ENCODE measurements around the gene PTPRK.

Gene PTPRK

DNA sequence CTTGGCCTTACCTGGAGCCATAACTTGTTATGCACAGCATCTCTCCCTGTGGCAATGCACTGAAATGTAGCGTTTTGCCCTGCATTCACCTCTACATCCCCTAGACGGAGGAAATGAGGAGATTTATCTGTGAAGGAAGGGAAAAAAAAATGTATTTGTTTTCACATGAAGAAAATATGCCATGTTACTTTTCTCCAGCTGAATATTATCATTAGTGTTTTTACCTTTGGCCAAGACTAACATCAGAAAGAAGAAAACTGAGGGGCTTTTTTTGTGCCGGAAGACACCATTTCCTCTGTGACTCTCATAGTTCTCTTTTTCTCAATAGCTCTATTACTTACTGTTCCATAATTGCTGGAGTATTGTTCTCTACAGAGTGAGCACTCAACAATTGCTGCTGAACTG is 280.4 kb downstream of the PTPRK start:
- no peak for DNase-seq

DNA sequence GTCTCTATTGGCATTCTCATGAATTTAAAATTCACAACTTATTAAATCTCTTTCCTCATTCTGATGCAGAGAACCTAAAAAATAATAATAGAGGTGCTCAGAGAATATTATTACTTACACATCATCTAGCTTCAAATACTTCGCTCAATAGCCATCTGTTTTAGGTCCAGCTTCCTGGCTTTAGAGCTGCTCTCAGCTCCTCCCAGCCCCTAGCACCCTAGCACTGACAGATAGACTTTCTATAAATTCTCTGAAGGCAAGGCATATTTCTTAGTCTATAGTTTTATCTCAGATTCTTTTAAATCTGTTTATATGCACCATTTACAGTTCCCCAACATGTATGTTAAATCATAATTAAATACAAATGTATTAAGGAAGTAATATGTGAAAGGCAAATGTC is 281.3 kb downstream of the PTPRK start:
- DNase-seq = no peak

DNA sequence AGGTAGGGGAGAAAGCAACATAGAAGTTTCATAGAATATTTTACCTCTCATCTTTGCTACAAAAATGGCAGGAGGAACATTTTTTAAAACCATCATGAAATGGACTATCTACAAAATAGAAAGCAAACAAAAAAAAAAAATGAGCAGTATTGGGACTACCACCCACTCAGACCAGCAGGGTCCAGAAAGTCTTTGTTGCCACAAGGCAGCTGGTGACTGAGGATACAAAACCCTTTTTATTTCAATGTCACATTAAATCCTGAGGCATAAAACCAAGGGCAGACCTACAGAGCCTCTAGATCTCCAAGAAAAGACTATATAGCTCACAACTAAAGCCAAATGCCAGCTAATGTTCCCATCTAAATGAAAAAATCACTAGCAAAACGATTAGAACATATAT is 282.2 kb downstream of the PTPRK start:
- no peak for DNase-seq

DNA sequence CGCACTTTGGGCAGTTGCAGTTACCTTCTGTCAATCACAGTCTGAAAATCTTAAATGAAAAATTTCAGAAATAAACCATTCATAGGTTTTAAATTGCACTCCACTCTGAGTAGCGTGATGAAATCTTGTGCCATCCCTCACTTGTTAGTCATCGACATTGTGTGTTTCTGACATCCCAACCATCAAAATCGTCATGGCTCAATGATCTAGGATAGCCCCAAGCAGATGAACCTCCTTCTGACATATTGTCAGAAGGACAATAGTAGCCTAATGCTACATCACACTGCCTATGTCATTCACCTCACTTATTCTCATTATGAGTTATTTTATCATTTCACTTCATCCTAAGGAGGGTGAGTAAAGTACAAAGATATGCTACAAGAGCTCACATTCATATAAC is 284.8 kb downstream of the PTPRK start:
- no peak for DNase-seq

DNA sequence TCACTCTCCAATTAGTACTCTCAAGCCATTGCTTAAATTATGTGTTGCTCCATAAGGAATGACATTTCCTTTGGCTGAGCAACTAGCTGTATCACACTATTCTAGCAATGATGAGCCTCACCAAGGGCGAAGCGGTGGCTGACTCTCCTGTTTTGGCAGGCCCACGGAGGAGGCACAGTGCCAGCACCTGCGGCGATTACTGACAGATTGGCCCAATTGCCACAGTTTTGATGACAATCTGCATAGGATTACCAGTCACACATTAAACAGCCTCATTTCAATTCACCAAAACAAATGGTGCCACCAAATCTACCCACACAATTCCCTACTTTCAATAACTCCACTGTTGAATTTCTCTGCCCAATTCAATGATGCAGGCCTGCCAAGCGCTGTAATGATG is 286.9 kb downstream of the PTPRK start:
- no peak for DNase-seq

DNA sequence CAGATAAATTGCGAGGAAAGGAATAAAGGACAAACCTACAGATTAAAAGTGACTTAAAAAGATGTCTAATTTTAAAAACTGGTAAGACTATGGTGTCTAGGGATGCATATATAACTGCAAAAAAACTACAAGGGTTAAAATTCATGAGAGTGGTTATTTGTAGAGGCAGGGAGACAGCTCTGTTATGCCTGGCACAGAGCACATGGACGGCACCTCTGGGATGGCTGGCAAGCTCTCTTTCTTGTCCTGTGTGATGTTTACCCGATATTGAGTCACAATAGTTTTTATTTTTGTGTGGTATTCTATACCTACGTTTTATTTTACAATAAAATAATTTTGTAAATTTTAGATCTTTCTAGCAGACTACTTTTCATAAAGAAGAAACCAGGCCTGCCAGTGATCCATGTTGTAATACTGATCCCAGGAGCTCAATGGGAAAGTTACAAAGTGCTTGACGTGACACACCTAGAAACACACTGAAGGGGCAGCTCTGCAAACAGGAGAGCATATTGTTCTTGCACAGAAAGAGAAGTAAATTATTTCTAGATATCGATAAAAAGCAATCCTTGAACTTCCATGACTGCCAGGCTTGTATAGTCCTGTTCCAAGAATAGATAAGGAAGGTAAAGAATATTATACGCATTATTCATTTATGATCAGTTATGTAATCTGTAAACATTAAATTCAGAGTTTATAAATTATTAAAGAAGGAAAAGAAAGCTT is 290.0 kb downstream of the PTPRK start:
- DNase-seq = no peak

DNA sequence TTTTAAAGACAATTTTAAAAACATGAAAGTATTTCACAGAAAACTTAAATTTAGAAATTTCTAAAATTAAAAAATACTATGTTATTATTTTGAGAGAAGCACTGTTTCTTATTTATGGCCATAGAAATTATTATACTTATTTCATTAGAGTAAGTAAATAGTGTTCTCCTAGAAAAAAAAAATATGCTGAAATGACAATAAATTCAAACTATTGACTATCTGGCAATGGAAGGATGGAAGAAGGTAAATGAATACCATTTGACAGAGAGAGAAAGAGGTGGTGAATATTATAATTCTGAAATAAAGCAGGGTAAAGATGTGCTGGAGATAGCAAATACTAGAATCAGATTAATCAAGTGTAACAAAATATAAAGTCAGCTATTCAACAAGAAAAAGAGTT is 294.8 kb downstream of the PTPRK start:
- no peak for DNase-seq

DNA sequence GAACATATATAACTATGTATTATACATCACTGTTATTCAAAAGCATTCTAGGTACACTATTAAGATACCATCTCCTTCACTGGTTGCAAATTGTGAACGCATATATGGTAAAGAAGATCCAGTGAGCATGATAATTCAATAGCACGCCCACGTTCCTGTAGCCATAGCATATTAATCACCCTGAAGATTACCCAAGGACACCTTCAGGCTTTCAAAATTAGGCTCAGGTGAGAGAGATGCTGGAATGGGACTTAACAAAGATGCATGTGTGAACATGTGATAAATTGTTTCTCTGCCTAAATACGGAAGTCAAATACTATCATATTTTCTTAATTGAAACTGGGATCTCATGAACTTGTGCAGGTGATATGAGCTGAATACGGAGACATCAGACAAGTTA is 303.5 kb downstream of the PTPRK start:
- no peak for DNase-seq

DNA sequence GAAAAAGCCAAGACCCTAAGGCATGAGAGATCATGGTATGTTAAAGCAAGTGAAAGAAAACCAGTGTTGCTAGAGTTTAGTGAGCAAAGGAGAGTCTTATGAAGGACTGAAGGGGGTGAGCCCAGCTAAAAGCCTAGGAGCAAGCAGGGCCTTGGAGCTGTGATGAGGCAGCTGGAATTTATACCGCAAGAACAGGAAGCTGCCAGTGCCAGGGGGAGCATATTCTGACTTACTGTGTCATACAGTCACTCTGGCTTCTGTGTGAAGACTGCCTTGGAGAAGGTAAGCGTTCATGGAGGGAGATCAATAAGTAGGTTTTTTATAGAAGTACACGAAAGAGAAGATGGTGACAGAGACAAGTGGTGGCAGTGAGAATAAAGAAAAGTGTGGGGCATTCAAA is 310.6 kb downstream of the PTPRK start:
- DNase-seq = no peak

DNA sequence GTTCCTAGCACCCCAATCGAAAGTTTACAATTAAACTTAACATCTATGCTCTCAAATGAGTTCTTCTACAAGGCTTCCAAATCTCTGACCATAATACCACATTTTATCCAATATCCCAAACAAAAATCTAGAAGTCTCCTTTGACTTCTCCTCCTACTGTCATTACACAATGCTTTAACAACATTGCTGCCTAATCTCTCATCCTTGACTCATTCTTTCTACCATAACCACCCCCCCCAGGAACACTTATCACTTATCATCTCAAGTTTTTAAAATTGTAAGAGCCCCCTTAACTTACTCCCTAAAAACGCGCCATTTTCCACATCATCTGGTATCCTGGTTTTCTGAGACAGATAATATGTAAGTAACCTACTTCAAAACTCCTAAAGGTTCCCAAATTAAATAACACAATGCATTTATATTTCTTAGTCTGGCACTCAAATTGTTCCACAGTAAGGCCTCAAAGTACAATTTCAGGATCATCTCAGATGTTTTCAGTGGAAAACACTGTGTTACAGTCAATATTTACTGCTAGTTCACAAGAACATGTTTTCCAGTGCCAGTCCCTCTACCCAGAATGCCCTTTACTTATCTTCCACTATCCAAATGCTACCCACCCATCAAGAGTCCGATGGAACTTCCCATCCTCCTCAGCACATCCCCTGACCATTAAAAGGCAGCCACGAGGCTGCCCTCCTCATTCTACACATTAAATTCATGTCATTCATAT is 311.4 kb downstream of the PTPRK start:
- no peak for DNase-seq

DNA sequence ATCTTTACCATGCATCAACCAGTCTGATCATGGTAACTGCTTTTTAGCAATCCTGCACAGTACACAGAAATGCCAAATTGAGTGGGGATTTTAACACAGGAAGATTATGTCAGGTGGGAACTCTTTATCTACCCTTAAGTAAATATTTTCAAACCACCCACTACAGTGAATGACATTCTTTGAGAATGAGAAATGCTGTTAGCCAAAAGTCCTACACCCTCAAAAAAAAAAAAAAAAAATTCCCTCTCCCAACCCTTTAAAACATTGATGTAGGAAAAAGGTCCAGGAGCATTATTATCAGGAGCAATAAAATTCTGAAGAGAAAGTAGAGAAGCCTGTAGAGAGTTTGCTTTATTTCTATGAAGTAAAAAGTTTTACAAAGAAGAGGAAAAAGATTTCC is 312.3 kb downstream of the PTPRK start:
- DNase-seq = no peak

DNA sequence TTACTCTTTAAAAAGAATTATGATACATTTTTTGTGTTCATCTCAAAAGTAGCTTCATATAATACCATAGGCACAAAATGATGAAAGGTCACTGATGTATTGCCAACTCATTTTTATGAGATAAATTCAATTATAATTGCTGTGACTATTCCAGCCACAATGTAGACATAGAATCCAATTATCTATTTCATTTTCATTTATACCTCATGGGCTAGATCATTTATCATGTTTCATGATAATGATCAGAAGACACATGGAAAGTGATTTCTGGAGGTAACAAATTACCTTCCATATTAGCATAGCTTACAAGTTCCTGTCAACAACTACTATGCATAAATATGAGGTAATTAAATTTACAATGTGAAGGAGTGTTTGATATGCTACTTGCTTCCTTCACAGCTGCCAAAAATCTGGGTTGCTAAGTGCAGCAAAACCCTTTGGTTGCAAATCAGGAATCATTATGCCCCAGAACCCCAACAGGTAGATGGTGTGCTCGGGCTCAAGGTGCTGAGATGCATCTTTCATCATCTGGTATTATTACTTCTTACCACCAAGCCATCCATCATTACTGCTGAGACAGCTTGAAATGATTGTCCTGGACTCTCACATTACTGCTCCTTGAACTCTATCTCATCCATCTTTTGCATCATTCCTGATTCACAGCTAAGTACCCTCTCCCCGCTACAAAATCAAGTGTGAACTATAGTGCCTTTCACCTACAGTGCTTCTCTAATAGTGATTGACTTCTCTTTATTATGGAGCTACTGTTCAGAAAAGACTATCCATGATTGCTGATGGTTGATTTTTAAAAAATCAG is 313.6 kb downstream of the PTPRK start:
- no peak for DNase-seq

DNA sequence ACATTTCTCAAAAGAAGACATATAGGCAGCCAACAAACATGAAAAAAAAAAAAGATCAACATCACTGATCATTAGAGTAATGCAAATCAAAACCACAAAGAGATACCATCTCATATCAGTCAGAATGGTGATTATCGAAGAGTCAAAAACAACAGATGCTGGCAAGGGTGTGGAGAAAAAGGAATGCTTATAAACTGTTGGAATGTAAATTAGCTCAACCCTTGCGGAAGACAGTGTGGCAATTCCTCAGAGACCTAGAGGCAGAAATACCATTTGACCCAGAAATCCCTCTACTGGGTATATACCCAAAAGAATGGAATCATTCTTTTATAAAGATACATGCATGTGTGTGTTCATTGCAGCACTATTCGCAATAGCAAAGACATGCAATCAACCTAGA is 315.8 kb downstream of the PTPRK start:
- DNase-seq = no peak

DNA sequence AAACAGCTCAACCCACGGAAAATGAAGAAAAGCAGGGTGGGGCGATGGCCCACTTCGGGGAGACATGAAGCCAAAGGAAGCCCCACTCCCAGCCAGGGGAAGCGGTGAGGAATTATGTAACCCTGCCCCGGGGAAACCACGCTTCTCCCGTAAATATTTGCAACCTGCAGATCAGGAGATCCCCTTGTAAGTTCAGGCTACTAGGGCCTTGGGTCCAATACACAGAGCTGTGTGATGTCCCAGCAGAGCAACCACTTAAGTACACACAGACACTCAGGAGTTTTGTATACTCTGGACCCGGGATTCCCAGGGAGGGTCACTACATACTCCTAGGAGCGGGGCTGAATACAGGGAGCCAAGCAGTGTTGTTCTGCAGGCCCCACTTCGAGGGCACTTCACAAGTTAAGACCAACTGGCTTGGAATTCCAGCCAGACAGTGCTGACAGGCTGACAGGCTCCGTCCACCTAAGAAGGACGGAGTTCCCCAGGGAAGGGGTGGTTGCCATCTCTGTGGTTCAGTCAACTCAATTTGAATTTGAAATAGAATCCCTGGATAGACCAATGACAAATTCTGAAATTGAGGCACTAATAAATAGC is 318.1 kb downstream of the PTPRK start:
- DNase-seq = no peak

DNA sequence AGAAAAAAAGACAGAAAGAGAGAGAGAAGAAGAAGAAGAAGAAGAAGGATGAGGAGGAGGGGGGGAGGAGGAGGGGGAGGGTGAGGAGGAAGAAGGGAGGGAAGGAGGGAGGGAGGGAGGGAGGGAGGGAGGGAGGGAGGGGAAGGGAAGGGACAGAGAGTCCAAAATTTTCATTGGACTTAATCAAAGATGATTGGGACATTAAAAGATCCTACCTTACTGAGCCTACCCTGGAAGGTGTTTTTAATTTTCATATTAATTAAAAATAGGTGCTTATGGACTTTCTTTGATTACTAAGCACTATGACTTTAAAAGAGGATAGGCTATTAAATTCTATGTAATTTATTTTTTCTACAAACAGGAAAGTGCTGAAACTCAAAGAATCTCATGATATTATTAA is 319.6 kb downstream of the PTPRK start:
- no peak for DNase-seq

DNA sequence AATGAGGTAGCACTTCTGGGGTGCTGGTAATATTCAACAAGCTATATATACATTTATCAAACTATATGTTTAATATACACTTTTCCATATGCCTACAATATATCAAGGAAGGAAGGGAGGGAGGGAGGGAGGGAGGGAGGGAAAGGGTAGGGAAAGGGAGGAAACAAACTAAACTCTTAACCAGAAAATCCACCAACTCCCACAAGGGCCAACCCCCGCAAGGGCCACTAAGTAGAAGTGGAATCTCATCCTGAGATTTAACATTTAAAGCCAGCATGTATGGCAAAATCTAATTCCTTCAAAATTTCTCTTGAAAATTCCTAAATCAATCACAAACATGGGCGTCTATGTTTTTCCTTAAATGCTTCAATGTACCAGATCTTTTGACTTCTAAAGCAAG is 320.9 kb downstream of the PTPRK start:
- no peak for DNase-seq

DNA sequence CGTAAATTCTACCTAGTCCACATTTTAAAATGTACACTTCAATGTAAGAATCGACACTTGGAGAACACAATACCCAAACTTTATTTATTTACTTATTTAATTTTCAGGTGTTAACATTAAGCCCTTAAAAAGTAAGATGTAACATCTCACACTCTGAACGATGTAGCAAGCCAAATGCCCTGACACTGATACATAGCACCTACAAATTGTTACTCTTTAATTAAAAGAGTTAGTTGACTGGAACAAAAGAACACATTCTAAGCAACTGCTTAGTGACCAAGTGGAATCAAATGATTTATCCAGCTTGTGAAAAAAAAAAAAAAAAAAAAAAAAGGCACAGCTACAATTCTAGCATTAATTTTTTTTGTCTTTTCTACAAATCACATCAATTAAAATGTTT is 327.4 kb downstream of the PTPRK start:
- no peak for DNase-seq

DNA sequence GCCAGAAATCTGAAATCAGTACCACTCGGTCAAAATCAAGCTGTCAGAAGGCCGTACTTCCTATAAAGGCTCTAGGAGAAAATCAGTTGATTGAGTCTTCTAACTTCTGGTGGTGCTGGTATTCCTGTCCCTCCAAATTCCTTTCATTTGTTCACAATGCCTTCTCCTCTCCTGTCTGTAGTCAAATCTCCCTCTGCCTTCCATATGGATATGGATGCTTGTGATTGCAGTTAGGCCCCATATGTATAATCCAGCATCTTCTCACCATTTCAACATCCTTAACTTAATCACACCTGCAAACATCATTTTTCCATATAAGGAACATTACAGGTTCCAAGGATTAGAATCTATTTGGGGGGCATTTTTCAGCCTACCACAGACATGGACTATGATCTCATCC is 331.7 kb downstream of the PTPRK start:
- no peak for DNase-seq

DNA sequence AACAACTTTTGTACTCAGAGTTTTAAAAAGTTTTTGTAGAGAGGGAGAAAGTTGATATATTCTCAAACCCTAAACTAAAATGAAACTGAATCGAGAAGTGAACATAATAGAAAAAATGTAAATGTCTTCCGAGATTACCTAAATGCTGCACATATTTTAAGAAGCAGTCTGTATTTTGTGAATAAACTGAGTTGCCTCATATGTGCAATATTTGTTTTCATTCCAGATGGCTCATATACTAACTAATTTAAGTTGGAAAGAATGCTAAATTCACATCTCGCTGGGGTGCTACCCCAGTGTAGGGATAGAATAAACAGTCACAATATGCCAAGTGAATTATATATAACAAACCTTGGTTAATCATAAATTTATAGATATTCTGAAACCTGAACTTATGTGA is 333.7 kb downstream of the PTPRK start:
- no peak for DNase-seq

DNA sequence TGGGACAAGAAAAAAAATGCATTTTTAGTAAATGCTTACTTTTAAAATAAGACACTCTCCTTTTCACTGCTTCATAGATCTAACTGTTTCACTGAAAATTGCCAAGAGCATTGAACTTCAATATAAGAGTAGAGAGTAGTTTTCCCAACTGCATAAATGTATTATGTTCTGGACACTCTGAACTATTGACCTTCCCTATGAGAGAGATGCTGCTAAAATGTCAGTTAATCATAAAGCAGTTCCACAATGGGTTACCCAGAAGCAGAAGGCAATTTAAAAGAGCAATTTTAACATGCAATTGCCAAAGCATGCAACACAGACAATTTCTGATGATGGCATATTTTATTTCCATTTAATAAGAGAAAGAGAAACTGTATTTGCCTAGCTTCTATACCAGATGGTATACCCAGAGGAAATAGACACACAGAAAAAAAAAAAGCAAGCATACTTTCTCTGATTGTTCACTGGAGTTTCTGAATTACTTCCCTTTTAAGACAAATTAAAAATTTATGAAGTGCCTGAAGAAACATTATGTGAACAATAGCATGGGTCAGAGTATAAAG is 340.4 kb downstream of the PTPRK start:
- DNase-seq = peak; percentile 7

DNA sequence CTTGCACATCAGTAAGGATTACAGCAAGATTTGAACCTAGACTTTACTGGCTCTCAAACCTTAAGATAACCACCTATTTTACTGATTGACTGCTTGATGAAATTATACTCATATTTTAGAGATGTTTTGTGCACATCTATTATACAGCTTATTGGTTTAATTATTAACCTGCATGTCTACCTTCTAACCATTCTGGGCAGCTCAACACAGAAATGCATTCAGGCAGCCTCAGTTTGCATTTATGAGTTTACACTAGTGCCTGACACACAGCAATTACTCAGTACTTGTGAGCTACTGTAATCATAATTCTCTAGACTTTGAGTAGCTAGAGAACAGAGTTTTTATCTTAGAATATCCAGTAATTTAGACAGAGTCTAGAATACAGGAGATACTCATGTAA is 345.7 kb downstream of the PTPRK start:
- DNase-seq = no peak

DNA sequence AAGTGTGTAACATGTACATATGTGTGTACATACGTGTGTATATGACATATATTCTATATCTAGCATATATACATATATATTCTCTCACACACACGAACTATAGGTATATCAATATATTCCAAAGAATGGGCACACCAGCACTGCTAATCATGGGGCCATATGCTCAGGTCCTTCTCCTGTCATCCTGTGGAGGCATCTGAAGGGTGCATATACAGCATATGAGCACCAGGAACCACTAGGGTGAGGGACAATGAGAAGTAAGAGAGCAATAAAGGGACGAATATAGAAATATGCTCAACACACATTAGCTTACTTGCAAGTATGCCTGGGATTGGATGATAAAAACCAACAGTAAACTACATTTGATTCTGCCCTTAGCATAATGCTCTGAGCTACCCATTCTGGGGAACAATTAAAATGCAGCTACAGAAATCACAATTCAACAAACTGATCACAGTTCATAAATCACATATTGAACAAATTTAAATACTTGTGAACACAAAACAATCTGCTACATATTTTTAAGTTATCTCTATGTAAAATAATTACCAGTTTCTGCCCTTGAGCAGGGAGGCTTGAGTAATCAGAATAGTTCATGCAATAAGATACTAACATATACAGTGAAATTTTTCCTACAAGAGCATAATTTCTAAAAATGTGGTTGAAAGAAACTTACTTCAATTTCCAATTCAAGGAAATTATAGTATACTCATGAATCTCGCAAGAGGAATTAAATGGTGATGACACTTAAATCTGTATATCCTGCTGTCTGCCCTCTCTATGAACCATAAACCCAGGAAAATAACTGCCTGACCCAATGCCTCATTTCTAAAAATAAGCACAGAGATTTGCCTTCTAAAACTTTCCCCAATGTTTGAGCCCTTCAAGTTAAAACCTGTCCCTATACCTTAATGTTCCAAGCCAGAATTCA is 347.4 kb downstream of the PTPRK start:
- no peak for DNase-seq

Measured in inflammatory macrophage treated with lipopolysaccharide for 4 hours (primary cell).